ENCODE measurements around the gene TRRAP. TPM values are rescaled to one million over a fixed set of nuclear protein-coding genes. Genes with fewer than 3 reads are reported as not detected.

The TRRAP gene
- total RNA-seq, 2 donors from 2014 or later: 21.1 to 25.2 TPM

GRCh38 chr7:98992076-98992475 lies 113.7 kb downstream of the TRRAP start:
- DNase-seq: no peak
- Histone ChIP-seq H3K4me1 (no peaks in the 10 kb centered on the region), H3K27ac (no peak overlapping the region), H3K4me3 (no peak overlapping the region), H3K36me3 (replicated peaks in 1 of 2; ENCODE audit: insufficient read depth in 1 of 2, low read depth in 2 of 2) (peaks cover 14 to 56% of the 10 kb centered on the region in 2 donors), H3K27me3 (no peaks in the 10 kb centered on the region), H3K9me3 (no peaks in the 10 kb centered on the region)
- intact Hi-C loops (cut with DNase I): no loop called here
- WGBS, 2 donors: 92 to 94% methylated on average over 12 to 16 of the region's 16 CpGs
- ATAC-seq: no peak
- TF ChIP-seq POLR2A (IDR thresholded peaks at IDR 0.05) (no peak), CTCF (IDR thresholded peaks at IDR 0.05) (no peak)

- H3K27ac ChIP-seq: no peak overlapping the region
- DNase-seq (no peak), ATAC-seq (no peak)
- H3K4me3 ChIP-seq: no peak overlapping the region
- H3K27me3 ChIP-seq: no peaks in the 10 kb centered on the region
- 90 to 92% methylated on average over 28 to 32 of the region's 32 CpGs for WGBS, 2 donors
- intact Hi-C loops (cut with DNase I): no loop called here
- TF ChIP-seq POLR2A (IDR thresholded peaks at IDR 0.05): no peak
- TF ChIP-seq CTCF (IDR thresholded peaks at IDR 0.05): no peak
- H3K4me1 ChIP-seq: no peaks in the 10 kb centered on the region
- no peaks in the 10 kb centered on the region for H3K9me3 ChIP-seq
- H3K36me3 ChIP-seq (replicated peaks in 1 of 2; ENCODE audit: insufficient read depth in 1 of 2, low read depth in 2 of 2): peaks cover 13 to 56% of the 10 kb centered on the region in 2 donors
Measured at GRCh38 chr7:98993024-98993897, 114.9 kb downstream of the TRRAP start.

- Histone ChIP-seq H3K4me1 (no peaks in the 10 kb centered on the region), H3K9me3 (no peaks in the 10 kb centered on the region), H3K4me3 (no peak overlapping the region), H3K27ac (no peak overlapping the region), H3K27me3 (no peaks in the 10 kb centered on the region), H3K36me3 (replicated peaks in 1 of 2; ENCODE audit: insufficient read depth in 1 of 2, low read depth in 2 of 2) (peaks cover 3 to 52% of the 10 kb centered on the region in 2 donors)
- ATAC-seq (no peak), DNase-seq (no peak)
- intact Hi-C loops (cut with DNase I): no loop called here
- TF ChIP-seq CTCF (IDR thresholded peaks at IDR 0.05): no peak
- no peak for TF ChIP-seq POLR2A (IDR thresholded peaks at IDR 0.05)
- WGBS, 2 donors: 87 to 90% methylated on average over 29 to 31 of the region's 34 CpGs
Measured at GRCh38 chr7:98994046-98994944, 116.0 kb downstream of the TRRAP start.

GRCh38 chr7:98995111-98995510 lies 116.8 kb downstream of the TRRAP start:
- WGBS, 2 donors: 94 to 98% methylated on average over 13 of the region's 13 CpGs
- TF ChIP-seq CTCF (IDR thresholded peaks at IDR 0.05): no peak
- TF ChIP-seq POLR2A (IDR thresholded peaks at IDR 0.05): no peak
- H3K27ac ChIP-seq: no peak overlapping the region
- H3K9me3 ChIP-seq: no peaks in the 10 kb centered on the region
- intact Hi-C loops (cut with DNase I): no loop called here
- H3K27me3 ChIP-seq: no peaks in the 10 kb centered on the region
- no peak for DNase-seq
- no peak overlapping the region for H3K4me3 ChIP-seq
- peaks cover 0 to 44% of the 10 kb centered on the region in 2 donors for H3K36me3 ChIP-seq (replicated peaks in 1 of 2; ENCODE audit: insufficient read depth in 1 of 2, low read depth in 2 of 2)
- no peaks in the 10 kb centered on the region for H3K4me1 ChIP-seq
- ATAC-seq: no peak

All from body of pancreas (tissue), 4 donors.